H1 (cell line): ENCODE measurements around the gene PCCA. TPM values are rescaled to one million over a fixed set of nuclear protein-coding genes. Genes with fewer than 3 reads are reported as not detected.

Experiments used
- CTCF ChIA-PET: fragments of 300-600 bp; sonication (Branson Sonifier 250); formaldehyde crosslinking; loops from one replicate; lab custom pipeline; 2021; ENCODE audit not compliant: partially characterized antibody; lab: Charles Lee
- POLR2A ChIA-PET: fragments of 300-600 bp; sonication (Branson Sonifier 250); formaldehyde crosslinking; loops from one replicate; lab custom pipeline; 2021; ENCODE audit warnings: inconsistent platforms; ENCODE audit not compliant: partially characterized antibody; lab: Charles Lee
- DNase-seq, 2 experiments: peaks; one replicate each; pipeline versions ENCODE4 v3.0.0 to v3.0.0-alpha.2; 2010 to 2022; ENCODE audit warnings: low spot score in 2 of 2, low read depth in 1 of 2, mixed read lengths in 1 of 2
- FAIRE-seq: peaks from 2 replicates; lab custom pipeline; 2011; peaks lifted over from hg19 to GRCh38; lab: Jason Lieb, UNC
- H2AFZ ChIP-seq: 2 replicates; pipeline ENCODE4 v1.8.1; 2012; ENCODE audit warnings: low read length, inconsistent platforms
- H2AK5ac ChIP-seq: 2 replicates; pipeline ENCODE4 v1.6.1; 2013; ENCODE audit warnings: low read depth, low read length
- H2BK120ac ChIP-seq: replicated peaks from 2 replicates; pipeline ENCODE3; 2013; ENCODE audit warnings: low read depth, low read length, inconsistent platforms
- H2BK12ac ChIP-seq: 2 replicates; pipeline ENCODE4 v1.6.1; 2013; ENCODE audit warnings: low read depth, low read length
- H2BK15ac ChIP-seq: 2 replicates; pipeline ENCODE4 v1.6.1; 2013; ENCODE audit warnings: low read length
- H2BK20ac ChIP-seq: 2 replicates; pipeline ENCODE4 v1.6.1; 2013; ENCODE audit warnings: low read length
- H2BK5ac ChIP-seq: 2 replicates; pipeline ENCODE4 v1.6.1; 2013; ENCODE audit warnings: low read depth, low read length
- H3K14ac ChIP-seq: 2 replicates; pipeline ENCODE4 v1.6.1; 2013; ENCODE audit warnings: inconsistent platforms; ENCODE audit not compliant: insufficient read length
- H3K18ac ChIP-seq: 2 replicates; pipeline ENCODE4 v1.6.1; 2013; ENCODE audit warnings: low read length; ENCODE audit errors: extremely low read depth
- H3K23ac ChIP-seq: 2 replicates; pipeline ENCODE4 v1.6.1; 2013; ENCODE audit warnings: inconsistent platforms; ENCODE audit not compliant: insufficient read length
- H3K23me2 ChIP-seq: 2 replicates; pipeline ENCODE4 v1.6.1; 2013; ENCODE audit warnings: low read depth, low read length
- H3K27ac ChIP-seq: 2 replicates; pipeline ENCODE4 v1.6.1; 2011; ENCODE audit warnings: low read depth, low read length, inconsistent platforms
- H3K27me3 ChIP-seq, 4 experiments: replicated peaks in 1 of 4; 1 replicate in 1 of 4; 2 replicates in 3 of 4; pipeline versions ENCODE4 v1.6.1 to v1.8.1; 2011 to 2013; ENCODE audit warnings: low read length in 3 of 4, mild to moderate bottlenecking in 3 of 4, inconsistent platforms in 2 of 4, mixed read lengths in 2 of 4, moderate library complexity in 1 of 4; ENCODE audit not compliant: control insufficient read depth in 3 of 4, insufficient read depth in 3 of 4; ENCODE audit errors: extremely low read depth in 1 of 4
- H3K36me3 ChIP-seq, 4 experiments: 2 replicates each; pipeline versions ENCODE4 v1.6.1 to v1.8.1; 2011 to 2013; ENCODE audit warnings: mild to moderate bottlenecking in 4 of 4, low read length in 3 of 4, moderate library complexity in 2 of 4, control low read depth in 1 of 4, inconsistent platforms in 1 of 4; ENCODE audit not compliant: insufficient read depth in 4 of 4, control insufficient read depth in 2 of 4
- H3K4ac ChIP-seq: replicated peaks from 2 replicates; pipeline ENCODE3; 2013; ENCODE audit warnings: low read length, low read depth, mixed read lengths, inconsistent platforms; ENCODE audit not compliant: insufficient read length
- H3K4me1 ChIP-seq, 4 experiments: replicated peaks in 1 of 4; 1 replicate in 1 of 4; 2 replicates in 3 of 4; pipeline versions ENCODE4 v1.6.1 to v1.8.1; 2011 to 2013; ENCODE audit warnings: low read length in 3 of 4, inconsistent platforms in 2 of 4, mixed read lengths in 1 of 4; ENCODE audit not compliant: insufficient read depth in 4 of 4, control insufficient read depth in 3 of 4
- H3K4me2 ChIP-seq, 2 experiments: 2 replicates each; pipeline versions ENCODE4 v1.6.1 to v1.8.1; 2011 to 2013; ENCODE audit warnings: low read depth in 2 of 2, low read length in 2 of 2, control low read depth in 1 of 2, inconsistent platforms in 1 of 2, mild to moderate bottlenecking in 1 of 2; ENCODE audit not compliant: insufficient read depth in 1 of 2
- H3K4me3 ChIP-seq, 4 experiments: fragments of 200-600, 300-600 bp in 1 of 4; sonication (generic), shearing (Covaris generic), sonication (Bioruptor Twin) in 1 of 4; 2 replicates each; pipeline versions ENCODE4 v1.5.1 to v1.8.1; 2011 to 2016; ENCODE audit warnings: low read length in 4 of 4, low read depth in 3 of 4, control low read depth in 2 of 4, inconsistent platforms in 2 of 4, mild to moderate bottlenecking in 2 of 4, mixed read lengths in 1 of 4, moderate library complexity in 1 of 4; ENCODE audit not compliant: insufficient read depth in 2 of 4; ENCODE audit errors: extremely low read depth in 1 of 4
- H3K56ac ChIP-seq: replicated peaks from 2 replicates; pipeline ENCODE3; 2013; ENCODE audit warnings: low read depth, mild to moderate bottlenecking, mixed read lengths, low read length, inconsistent platforms; ENCODE audit not compliant: insufficient read length
- H3K79me1 ChIP-seq: 2 replicates; pipeline ENCODE4 v1.6.1; 2013; ENCODE audit warnings: low read depth, low read length, control low read depth
- H3K79me2 ChIP-seq, 2 experiments: 2 replicates each; pipeline versions ENCODE4 v1.6.1 to v1.8.1; 2012 to 2013; ENCODE audit warnings: low read length in 2 of 2, mild to moderate bottlenecking in 2 of 2, inconsistent platforms in 1 of 2; ENCODE audit not compliant: insufficient read depth in 2 of 2, control insufficient read depth in 1 of 2
- H3K9ac ChIP-seq, 4 experiments: replicated peaks in 1 of 4; 1 replicate in 1 of 4; 2 replicates in 3 of 4; pipeline versions ENCODE4 v1.6.1 to v1.8.1; 2011 to 2013; ENCODE audit warnings: low read depth in 3 of 4, low read length in 3 of 4, control low read depth in 2 of 4, mild to moderate bottlenecking in 2 of 4, moderate library complexity in 2 of 4, inconsistent platforms in 1 of 4; ENCODE audit errors: extremely low read depth in 1 of 4
- H3K9me3 ChIP-seq, 2 experiments: 2 replicates each; pipeline versions ENCODE4 v1.6.1 to v1.8.1; 2012 to 2013; ENCODE audit warnings: mild to moderate bottlenecking in 2 of 2, moderate library complexity in 2 of 2, control low read depth in 1 of 2, inconsistent platforms in 1 of 2, low read depth in 1 of 2, low read length in 1 of 2, mixed read lengths in 1 of 2; ENCODE audit not compliant: insufficient read depth in 2 of 2
- H4K20me1 ChIP-seq, 2 experiments: replicated peaks in 1 of 2; 2 replicates each; pipeline versions ENCODE3 to v1.8.1; 2011 to 2013; ENCODE audit warnings: inconsistent platforms in 2 of 2, low read length in 2 of 2, mild to moderate bottlenecking in 1 of 2; ENCODE audit not compliant: insufficient read depth in 2 of 2, control insufficient read depth in 1 of 2
- H4K5ac ChIP-seq: 2 replicates; pipeline ENCODE4 v1.6.1; 2013; ENCODE audit warnings: low read length, low read depth, mixed read lengths, inconsistent platforms; ENCODE audit not compliant: insufficient read length
- H4K8ac ChIP-seq: 2 replicates; pipeline ENCODE4 v1.8.0; 2013; ENCODE audit warnings: mild to moderate bottlenecking, moderate library complexity, low read length, inconsistent platforms; ENCODE audit not compliant: insufficient read depth; ENCODE audit errors: extremely low read depth
- H4K91ac ChIP-seq: replicated peaks from 2 replicates; pipeline ENCODE3; 2013; ENCODE audit warnings: low read length, mixed read lengths, inconsistent platforms; ENCODE audit not compliant: insufficient read length
- GABPA ChIP-seq: IDR thresholded peaks from 2 replicates; pipeline ENCODE4 v1.6.1; 2011; ENCODE audit warnings: mild to moderate bottlenecking, low read length, moderate library complexity, borderline replicate concordance; ENCODE audit not compliant: insufficient read depth
- POU5F1 ChIP-seq: IDR thresholded peaks from 2 replicates; pipeline ENCODE4 v1.6.1; 2011; ENCODE audit warnings: low read depth, mild to moderate bottlenecking, low read length, moderate library complexity
- SIN3A ChIP-seq, 2 experiments: IDR thresholded peaks in 1 of 2; conservative IDR thresholded peaks in 1 of 2; 2 replicates each; pipeline ENCODE4 v1.6.1; 2011 to 2012; ENCODE audit warnings: low read length in 2 of 2, improper control_type of control experiment in 1 of 2, low read depth in 1 of 2, mild to moderate bottlenecking in 1 of 2
- WGBS, 2 experiments: shearing (Covaris generic) in 1 of 2; methylation state at CpG; one replicate each; pipeline versions ENCODE4 v1.1.6 to v1.1.7; 2013 to 2015; ENCODE audit warnings: low lambda C conversion rate in 2 of 2, mixed read lengths in 2 of 2, inconsistent platforms in 1 of 2, low coverage in 1 of 2, missing lambda C conversion rate in 1 of 2; ENCODE audit not compliant: insufficient replicate concordance in 2 of 2, insufficient coverage in 1 of 2, insufficient read length in 1 of 2; ENCODE audit errors: extremely low coverage in 1 of 2, missing lambda C conversion rate in 1 of 2; 5-methylcytosine and 5-hydroxymethylcytosine counted together
- polyA plus RNA-seq, 7 experiments: library from polyadenylated mRNA; depleted of rRNA in 3 of 7; stranded (reverse) in 5 of 7; unstranded in 2 of 7; fragments of >200 nt in 5 of 7; fragments of 200-250 nt in 2 of 7; gene quantifications; 1 replicate in 5 of 7; 2 replicates in 1 of 7; 4 replicates in 1 of 7; pipeline versions ENCODE4 v1.2.1 to v1.2.3, GENCODE V29; 2011 to 2013; ENCODE audit warnings: missing spikeins in 2 of 7, mixed read lengths in 2 of 7
- total RNA-seq: library from RNA; stranded (reverse); fragmentation: NEBNext Ultra II Directional; extraction: Animal tissue kit (Norgen Biotek cat#: 25700); gene quantifications from 2 replicates; pipeline ENCODE4 v1.2.1, GENCODE V29; 2021

The PCCA gene
- total and polyA plus RNA-seq, 2 of the 8 experiments (the other 6 are each of a cell fraction or from before 2014, with no cell fraction given): 18.4 to 49.8 TPM

DNA sequence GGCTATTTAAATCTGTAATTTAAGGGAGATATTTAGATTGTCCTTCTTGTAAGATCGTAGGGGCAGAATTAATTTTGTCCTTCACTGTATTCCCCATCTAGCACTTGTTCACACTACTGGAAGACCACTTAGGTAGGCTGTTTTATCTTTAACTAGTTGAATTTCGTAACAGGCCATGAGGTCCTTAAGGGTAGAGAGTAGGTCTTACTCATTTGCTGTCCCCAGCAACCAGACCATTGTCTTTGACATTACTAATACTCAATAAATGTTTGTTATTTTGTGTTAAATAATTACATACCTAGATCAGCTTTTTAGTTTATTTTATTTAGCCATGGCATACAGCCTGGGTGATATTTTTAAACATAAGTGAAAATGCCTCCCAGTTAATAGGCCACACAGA, 177.1 kb downstream of the PCCA start:
- H3K23ac ChIP-seq: no peak overlapping the region
- no peak overlapping the region for H2BK20ac ChIP-seq
- no peak overlapping the region for H2BK5ac ChIP-seq
- no peaks in the 10 kb centered on the region for H3K4me1 ChIP-seq
- H3K79me1 ChIP-seq: no peaks in the 10 kb centered on the region
- H3K23me2 ChIP-seq: no peaks in the 10 kb centered on the region
- no peak overlapping the region for H3K27ac ChIP-seq
- POLR2A ChIA-PET: no interaction called here
- no peak overlapping the region for H2BK120ac ChIP-seq
- no peaks in the 10 kb centered on the region for H3K79me2 ChIP-seq
- CTCF ChIA-PET: no interaction called here
- H4K8ac ChIP-seq: no peak overlapping the region
- no peak overlapping the region for H4K5ac ChIP-seq
- 88% methylated on average over 2 of the region's 2 CpGs; no CpG with 5 or more reads in 1 of the 2 experiments for WGBS, 2 experiments
- H3K9me3 ChIP-seq: no peaks in the 10 kb centered on the region
- peaks cover 0 to 4% (median 3%) of the 10 kb centered on the region in 4 experiments; a peak in 2 of 8 replicates for H3K36me3 ChIP-seq
- H3K27me3 ChIP-seq: no peaks in the 10 kb centered on the region
- no peak overlapping the region for H3K4ac ChIP-seq
- FAIRE-seq (no peak), DNase-seq (no peak)
- H3K4me2 ChIP-seq: no peak overlapping the region
- H3K56ac ChIP-seq: no peak overlapping the region
- no peak overlapping the region for H2BK12ac ChIP-seq
- no peaks in the 10 kb centered on the region for H4K20me1 ChIP-seq
- H3K14ac ChIP-seq: no peak overlapping the region
- no peak overlapping the region for H2BK15ac ChIP-seq
- no peak overlapping the region for H3K18ac ChIP-seq
- no peak overlapping the region for H2AFZ ChIP-seq
- no peak overlapping the region for H3K4me3 ChIP-seq
- no peak overlapping the region for H3K9ac ChIP-seq
- H4K91ac ChIP-seq: no peak overlapping the region
- H2AK5ac ChIP-seq: no peak overlapping the region
- TF ChIP-seq GABPA (no peak), POU5F1 (no peak), SIN3A (conservative IDR thresholded peaks at IDR 0.05 in 1 of 2, IDR thresholded peaks at IDR 0.05 in 1 of 2; ENCODE audit: low read depth in 1 of 2, low read length in 2 of 2) (no peak)
